Stimulated activated CD4-positive, alpha-beta T cell treated with anti-CD3 and anti-CD28 coated beads, TNF-alpha, amount 100 ng/mL, for 4 hours (primary cell): ENCODE results near the gene GABRR3.

Experiments used
- DNase-seq, 3 experiments: peaks; one replicate each; pipeline ENCODE4 v3.0.0-alpha.2; 2020; ENCODE audit warnings: low read depth in 3 of 3

GABRR3 gene

DNA sequence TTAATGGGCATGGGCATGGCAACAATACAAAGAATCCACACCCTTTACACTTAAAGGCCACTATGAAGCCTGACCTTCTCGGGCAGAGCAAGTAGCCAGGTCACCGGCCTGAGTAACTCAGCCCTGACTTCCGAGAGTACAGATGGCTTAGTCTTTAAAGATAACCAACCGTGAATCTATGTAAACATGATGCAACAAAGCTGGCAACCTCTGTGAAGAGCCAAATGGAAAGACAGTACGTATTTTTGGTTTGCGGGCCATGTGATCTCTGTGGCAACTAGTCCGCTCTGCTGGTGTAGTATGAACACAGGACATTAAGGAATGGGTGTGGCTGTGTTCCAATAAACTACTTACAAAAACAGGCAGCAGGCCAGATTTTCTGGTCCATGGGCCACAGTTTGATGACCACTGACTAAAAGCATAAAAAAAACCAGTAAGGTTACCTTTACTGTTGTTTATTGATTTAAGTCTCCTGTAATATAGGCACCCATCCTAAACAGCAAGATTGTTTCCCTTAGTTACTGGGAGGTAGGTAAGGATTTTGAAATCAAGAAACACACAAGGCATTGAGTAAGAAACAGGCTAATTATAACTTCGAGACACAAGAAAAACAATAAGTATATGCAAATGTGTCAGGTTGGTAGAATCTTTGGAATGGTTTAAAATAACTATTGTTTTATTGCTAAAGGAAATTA, 77.4 kb downstream of the GABRR3 start:
- no peak for DNase-seq

DNA sequence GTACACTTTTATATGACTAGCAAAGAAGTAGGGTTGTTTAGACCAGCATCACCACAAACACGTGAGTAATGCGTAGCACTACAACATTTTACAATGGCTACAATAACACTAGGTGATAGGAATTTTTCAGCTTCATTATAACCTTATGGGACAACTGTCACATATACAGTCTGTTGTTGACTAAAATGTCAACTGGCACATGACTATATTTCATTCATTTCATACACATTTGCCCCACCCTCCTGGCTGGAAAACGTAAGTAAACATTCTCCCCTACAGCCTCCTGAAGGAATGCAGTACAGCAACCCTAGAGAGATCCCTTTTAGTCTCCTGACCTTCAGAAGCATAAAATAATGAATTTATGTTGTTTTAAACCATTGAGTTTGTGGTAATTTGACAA, 79.1 kb downstream of the GABRR3 start:
- no peak for DNase-seq

DNA sequence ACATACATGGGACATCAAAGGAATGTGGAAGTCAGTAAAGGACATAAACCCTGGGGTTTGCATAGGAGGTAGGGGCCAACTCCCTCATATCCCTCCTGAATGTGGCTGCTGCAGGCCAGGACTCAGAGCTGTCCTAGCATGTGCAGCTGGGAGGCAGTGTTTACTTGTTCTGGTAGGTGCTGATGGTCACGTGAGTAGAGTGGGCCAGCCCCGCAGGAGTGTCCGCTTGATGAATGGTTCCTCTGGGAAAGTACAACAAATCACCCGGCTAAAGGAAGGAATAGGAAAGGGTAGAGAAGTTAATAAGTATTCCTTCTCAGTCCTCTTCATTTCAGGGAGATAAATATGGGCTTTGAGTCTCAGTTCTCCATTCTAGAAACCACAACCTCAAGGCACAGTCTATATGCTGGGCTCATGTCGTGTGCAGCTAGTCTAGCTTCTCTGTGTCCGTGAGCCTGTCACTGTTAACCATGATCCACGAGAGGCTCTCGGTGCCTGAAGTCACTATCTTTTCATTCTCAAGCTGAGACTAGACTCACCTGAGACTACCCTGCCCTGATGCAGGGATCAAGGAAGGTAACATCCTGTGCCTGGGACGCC, 80.8 kb downstream of the GABRR3 start:
- no peak for DNase-seq

DNA sequence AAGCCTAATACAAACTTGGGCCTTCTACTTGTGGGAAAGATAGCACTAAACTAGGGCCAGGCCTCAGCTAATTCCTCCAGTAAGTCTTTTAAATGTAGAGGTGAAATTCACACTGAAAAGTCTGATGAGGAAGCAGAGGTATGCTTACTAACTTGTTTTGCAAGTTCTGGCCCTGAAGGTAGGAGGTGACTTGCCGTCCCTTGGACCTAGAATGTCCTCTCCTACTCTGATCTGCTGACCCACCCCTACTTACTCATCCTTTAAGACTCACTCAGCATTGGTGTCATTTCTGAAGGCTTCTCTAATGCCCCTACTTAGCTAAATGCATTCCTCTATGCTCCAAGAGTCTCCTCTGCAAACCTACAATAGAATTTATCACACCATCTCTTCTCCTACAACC, 82.2 kb downstream of the GABRR3 start:
- DNase-seq: no peak

DNA sequence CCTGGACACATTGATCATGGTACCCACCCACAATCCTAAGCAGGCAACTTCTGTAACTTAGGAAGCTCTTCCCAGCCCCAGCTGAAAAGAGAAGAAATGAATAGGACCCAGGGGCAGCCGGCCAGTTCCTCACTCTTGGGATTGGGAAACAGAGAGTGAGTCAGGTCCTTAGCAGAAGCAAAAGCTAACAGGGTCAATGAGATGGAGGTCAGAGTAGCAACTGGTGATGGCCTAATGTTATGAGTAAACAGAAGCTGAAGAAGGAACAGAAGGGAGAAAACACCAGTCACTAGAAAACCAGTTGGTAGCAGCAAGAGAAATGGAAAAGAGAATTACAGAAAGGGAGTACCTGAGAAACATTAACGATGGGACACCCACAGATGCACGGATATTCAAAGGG, 82.8 kb downstream of the GABRR3 start:
- no peak for DNase-seq

DNA sequence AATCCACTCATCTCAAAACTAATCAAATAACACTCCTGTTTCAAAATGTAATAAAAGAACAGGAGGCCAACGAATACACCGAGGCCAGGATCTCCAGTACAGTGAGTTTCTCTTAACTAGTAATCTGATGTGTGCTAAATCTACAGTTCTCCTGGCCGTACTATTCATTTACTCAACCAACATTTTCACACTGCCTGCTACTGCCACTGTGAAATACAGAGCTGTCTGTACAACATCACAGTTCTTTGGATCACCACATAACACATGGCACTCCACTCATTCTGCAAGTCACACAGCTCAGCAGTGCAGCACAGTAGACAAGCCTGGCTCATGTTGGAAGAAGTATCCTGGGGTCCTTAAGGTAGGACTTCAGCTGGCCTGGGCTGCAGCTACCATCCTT, 84.8 kb downstream of the GABRR3 start:
- DNase-seq: no peak

DNA sequence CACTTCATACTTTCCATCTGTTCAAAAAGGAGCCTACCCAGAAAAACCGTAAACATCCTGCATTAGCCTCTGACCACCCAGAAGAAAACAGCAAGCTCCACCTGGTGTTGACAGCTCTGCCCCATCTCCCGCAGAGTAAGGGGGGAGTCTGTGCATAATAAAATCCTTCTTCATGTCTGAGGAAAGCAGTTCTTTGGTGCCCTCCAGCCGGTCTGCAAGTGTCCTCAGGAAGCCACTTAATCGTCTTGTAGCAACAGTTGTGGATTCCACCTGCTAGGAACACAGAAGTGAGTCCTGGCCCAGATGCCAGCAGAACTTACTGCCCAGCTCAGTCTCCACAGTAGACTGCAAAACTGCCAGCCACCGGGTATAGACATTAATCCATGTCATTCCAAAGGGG, 85.4 kb downstream of the GABRR3 start:
- DNase-seq: no peak

DNA sequence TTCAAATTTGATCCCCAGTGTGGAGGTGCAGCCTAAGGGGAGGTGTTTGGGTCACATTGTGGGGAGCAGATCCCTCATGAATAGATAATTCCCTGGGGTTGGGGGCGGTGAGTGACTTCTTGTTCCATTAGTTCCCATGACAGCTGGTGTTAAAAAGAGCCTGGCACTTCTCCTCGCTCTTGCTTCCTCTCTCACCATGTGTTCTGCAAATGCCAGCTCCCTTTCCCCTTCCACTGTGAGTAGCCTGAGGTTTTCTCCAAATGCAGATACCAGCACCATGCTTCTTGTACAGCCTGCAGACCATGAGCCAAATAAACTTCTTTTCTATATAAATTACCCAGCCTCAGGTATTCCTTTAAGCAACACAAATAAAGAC, 86.0 kb downstream of the GABRR3 start:
- no peak for DNase-seq

DNA sequence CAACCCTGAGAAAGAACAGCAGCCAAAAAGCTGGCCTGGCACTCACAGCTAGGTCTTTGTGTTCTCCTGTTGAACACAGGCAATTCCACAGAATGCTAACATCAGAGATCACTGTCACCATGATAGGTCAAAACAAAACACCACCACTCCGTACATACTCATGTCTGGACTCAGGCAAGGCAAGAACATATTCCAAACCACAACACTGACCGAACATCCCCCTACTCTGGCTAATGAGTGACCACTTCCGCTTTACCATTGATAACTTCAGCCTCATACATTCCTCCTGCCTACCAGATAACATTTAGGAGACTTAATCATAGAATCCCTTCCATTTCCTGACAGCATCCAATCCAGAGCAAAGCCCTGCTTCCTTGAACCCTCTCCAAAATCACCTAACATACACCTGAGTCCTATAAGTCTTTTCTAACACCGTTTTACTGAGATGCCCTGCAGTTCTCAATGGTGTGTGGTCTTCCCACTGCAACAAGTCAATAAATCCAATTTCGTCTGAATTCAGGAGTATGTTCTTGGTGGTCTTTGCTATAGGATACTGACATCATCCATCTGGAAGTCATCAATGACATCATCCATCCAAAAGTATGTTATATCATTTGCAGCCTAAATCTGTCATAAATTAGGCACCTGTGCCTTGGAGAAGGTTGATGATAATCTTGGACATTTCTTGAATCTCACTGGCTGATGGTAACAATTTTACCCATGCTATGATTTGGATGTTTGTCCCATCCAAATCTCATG, 86.6 kb downstream of the GABRR3 start:
- no peak for DNase-seq

DNA sequence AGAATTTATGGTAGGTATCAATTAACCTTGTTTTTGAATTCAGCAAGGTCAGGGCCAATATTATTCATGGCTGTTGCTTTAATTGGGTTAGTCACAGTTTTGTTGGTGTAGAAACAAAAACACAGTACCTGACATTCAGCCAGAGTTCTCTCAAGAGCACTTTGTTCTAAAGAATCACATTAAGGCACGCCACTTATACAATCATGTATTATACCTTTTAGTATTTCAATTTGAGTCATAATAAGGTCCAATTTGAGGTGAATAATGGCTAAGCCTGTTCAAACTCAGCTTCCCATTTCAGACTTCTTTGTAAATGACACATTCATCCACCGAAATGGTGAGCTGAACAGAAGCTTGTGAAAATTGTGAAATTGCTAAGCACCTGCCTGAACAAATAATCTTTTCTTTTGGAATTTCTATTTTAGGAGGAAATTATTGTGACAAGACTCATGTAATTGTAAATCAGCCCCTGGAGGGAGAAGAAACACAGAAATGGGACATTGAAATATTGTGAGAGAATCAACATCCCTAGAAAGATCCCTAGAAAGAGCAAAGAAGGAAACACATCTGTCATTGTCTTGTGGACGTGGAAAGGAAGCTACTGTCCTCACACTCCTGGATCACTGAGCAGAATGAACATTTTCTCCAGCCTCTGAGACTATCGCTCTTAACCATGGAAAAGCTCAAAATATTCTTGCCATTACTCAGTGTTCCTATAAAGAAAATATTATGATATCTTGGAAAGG, 92.1 kb downstream of the GABRR3 start:
- no peak for DNase-seq

DNA sequence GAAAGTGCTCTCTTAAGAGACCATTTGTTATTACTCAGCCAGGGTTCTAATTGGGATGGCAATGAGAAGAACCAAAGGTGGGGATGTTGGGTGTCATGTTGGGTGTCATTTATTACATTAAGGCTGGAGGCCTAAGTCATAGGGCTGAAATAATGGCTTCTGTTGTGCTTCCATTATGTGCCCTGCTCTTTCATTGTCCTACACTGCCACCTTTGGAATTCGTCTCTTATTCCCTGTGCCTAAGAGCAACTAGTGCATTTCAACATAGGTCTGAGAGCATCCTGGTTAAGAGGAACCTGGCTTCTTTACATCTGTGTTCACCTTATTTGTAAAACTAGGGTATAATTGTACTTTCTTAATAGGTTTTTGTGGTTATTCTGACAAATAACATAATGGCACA, 95.1 kb downstream of the GABRR3 start:
- DNase-seq: no peak

DNA sequence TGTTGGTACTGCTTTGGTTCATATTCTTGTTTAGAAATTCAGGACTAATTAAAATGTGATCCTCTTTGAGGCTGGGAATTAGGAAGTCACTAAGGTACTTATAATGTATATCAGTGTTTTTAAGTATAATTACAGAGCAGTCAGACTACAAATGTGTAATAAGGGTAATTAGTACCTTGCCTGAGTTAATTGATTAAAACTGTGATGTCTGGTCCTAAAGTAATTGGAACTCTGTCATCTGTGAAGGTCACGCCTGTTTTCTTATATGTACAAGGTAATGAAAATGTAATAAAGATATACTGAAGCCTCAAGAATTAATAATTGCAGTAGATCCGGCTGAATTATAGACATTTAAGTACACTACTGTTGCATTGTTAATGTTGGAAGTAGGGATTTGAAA, 95.7 kb downstream of the GABRR3 start:
- DNase-seq: no peak

DNA sequence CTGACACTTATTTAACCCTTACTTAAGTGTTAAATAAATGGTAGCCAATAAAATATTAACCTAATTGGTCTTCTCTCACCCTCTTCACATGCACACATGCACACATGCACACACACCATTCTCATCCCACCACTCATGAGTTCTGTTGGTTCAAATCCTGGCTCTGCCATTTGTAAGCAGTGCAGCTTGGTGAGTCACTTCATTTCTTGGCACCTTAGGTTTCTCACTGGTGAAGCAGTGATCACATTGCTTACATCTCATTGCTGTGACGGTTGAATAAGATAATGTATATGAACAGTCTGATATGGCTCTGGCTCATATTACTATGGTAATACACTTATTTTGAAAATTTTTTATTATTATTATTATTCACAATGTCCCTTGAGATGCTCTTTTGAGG, 96.7 kb downstream of the GABRR3 start:
- DNase-seq: no peak

DNA sequence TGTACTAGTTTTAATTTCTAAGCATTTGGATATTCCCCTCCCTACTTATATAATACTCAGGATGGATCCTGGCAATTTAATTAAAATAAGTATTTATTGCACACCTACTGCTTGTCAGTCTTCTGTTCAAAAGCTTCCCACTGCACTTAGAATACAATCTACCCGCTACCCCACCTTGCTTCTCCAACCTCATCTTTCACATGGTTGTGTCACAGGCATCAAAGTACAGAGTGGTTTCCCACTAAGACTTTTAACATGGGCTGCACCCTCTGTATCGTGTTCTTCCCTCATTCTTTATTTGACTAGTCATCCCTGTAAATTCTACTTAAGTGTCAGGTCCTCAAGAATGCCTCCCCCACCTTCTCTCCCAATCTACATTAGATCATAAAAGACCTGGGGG, 97.9 kb downstream of the GABRR3 start:
- no peak for DNase-seq

DNA sequence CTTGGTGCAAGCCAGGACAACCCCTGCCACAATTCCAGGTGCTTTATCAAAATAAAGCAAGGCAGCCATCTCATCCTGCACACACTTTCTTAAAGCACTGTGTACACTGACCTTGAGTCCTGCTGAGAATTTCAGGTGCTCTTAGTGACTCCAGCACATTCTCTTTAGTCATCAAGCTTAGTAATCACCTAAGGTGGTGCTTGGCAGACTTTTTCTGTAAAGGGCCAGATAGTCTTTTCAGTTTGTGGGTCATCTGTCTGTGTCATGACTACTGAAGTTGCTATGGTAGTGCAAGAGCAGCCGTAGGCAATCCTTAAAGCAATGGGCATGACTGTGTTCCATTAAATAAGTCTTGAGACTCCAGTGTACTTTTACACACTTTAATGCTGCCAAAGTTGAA, 99.3 kb downstream of the GABRR3 start:
- DNase-seq: no peak
